A549 treated with GW870086 at 1 μM for 4 hours (cell line): Measurements from ENCODE around the gene LYL1. TPM values are rescaled to one million over a fixed set of nuclear protein-coding genes. Genes with fewer than 3 reads are reported as not detected.

Source experiments
- total RNA-seq: library from RNA; stranded (reverse); fragments of 200-300 nt; extraction: Qiagen RNA extraction; gene quantifications from 5 replicates; pipeline ENCODE4 v1.2.3, GENCODE V29; 2022; ENCODE audit warnings: low read depth

Gene LYL1
- 0.64 to 0.94 TPM (median 0.75 TPM) in 5 replicates for total RNA-seq

DNA sequence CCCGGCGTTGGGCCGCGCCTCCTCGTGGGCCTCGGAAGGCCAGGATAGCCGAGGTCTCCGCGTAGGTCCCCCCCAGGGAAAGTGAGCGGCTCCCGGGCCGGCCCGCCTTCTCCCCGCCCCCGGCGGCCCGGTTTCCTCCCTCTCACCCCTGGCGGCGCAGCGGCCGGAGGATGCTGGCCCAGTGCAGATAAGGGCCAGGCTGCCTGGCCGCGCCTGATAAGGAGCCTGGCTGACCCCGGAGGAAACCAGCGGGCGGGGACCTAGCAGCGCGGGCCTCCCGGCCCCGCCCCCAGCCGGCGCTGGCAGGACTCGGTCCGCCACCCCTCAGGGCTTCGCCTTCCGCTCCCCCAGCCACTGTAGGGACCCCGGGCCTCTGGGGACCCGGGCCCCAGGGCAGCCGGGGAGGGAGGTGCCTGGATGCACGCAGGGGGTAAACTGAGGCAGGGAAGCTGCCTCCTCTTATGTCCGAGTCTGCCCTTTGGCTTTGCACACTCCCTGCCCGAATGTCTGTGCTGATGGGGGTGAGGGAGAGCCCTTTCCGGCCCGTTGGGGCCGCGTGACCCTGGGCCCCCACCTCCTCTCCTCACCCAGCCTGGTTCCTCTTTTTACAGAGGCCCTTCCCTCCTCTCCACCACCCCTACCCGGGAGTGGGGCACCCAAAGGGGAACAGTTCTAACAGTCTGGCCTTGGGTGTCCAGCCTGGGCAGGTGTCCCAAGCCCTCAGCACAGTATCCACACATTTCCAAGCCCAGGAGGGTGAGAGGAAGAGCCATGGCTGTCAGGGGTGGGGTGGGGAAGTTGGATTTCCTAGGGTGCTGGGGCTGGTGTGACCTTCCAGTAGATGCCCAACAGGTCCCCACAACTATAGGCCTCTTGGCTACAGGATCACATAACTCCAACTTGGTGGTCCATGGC, at the start of gene LYL1:
Gene LYL1 (minus strand): TSS at position 193 of the 915 bp plus-strand sequence. CDS start 1,687 bp downstream, outside the sequence.

DNA sequence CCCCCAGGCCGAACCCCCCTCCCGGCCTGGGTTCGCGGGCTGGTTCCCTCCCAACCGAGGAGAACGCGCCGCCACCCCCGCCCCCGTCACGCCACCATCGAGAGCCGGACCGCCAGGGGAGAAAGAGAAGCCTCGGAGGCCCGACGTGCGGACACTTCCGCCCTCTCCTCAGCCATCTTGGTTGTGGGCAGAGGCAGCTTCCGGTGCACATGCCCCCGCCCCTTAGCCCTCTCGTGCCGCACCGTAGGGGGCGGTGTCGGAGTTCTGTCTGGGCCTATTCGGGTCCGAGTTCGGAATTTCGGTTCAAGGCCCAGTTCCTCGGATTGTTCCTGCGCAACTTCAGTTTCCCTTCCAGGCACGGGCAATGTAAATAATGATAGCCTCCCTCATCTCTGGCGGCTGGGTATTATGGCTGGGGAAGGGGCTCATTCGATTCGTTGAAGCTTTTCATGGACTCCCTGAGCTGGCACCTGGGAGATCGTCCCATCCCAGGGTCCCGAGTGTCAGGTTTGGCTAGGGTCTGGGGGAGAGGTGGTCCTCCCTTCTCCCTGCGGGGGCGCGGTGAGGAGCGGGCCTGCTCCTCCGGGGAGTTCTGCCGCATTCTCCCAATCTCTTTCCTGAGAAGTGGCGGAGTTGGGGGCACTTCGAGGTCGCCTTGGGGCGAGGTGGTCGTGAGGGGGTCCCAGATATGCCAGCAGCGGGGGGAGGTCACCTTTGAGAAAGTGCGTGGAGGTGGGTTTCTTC, 47.7 kb upstream of the LYL1 start, which contains the start of the genes IER2 and STX10:
Gene IER2 (plus strand): TSS at position 225 of the 744 bp plus-strand sequence. CDS start 2,776 bp downstream, outside the sequence.
Gene STX10 (minus strand): TSS at position 189 of the 744 bp plus-strand sequence. CDS start 202 bp downstream, outside the sequence.

DNA sequence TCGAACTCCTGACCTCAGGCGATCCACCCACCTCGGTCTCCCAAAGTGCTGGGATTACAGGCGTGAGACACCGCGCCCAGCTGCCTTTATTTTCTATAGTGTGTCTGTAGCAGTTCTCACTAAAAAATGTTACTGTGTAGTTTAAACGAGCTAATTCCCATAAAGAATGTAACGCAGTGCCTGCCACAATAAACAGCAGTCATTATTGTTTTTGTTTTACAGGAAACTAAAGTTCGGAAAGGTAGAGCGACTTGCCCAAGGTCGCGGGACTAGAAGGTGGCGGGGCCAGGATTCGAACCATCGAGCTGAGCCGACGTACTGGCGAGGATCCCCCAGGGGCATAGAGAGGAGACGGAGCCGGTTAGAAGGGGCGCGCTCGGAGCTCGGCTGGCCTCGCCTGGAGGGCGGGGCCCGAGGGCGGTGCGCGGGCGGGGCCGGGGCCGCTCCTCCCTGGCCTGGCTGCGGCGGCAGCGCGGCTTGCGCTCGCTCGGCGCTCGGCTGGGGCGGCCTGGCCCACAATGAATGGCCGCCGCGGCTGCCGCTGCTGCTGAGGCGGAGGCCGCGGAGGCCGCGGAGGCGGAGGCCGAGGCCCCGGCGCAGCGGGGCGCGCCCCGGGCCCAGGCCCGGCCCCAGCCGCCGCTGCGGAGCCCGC, 15.2 kb upstream of the LYL1 start, which contains the start of gene NACC1:
Gene NACC1 (plus strand): TSS at position 493 of the 652 bp plus-strand sequence. CDS start 16,944 bp downstream, outside the sequence.

DNA sequence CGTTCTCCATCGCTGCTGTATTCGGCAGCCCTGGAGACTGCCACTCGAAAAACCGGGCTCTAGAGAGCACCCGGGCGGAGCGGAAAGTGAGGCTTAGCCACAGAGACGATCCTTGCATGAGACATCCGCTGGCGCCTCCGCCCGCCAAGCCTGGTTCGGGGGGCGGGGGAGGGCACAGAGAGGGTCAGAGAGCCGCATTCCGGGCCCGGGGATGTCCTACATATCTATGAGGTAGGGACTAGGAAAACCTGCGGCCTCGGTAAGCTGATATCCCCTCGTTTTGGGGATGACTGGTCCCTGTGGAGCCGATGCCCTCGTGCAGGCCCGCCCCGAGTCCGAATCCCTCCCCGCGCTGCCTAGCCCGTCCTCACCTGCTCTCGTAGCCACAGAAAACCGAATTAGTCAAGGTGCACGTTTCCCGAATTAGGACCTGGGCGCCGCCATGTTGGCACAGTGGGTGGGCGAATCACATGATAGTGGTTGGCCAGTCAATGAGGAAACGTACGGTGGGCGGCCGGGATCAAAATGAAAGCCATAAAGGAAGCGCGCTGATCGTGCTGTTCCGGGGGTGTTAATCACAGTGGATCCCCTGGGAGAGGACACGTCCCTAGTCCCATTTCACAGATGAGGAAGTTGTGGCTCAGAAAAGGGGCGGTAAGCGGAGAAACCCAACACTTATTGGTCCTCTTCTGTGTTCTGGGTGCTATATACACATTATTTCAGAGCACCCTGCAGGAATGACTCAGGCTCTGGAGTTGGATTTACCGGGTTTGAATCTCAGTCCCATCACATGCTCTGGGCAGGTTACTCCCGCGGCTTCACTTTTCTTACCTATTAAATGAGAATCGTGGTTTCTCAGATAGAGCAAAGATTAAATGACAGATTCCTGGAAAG, 13.9 kb upstream of the LYL1 start, which contains the start of gene TRMT1:
Gene TRMT1 (minus strand): TSS at position 459 of the 894 bp plus-strand sequence. CDS start 341 bp downstream, at position 118.

Other genes with a start within 250 kb of the LYL1 start
- gene DNASE2, start 221.4 kb downstream of the LYL1 start, total RNA-seq = 24.2 to 32.6 TPM (median 30.6 TPM) in 5 replicates
- not detected in 5 replicates for gene KLF1, start 215.7 kb downstream of the LYL1 start, total RNA-seq
- gene GCDH, start 211.7 kb downstream of the LYL1 start, total RNA-seq = 8.2 to 10.8 TPM (median 8.9 TPM) in 5 replicates
- 0.31 to 0.72 TPM (median 0.46 TPM) in 5 replicates for gene SYCE2, start 183.6 kb downstream of the LYL1 start, total RNA-seq
- gene FARSA, start 169.1 kb downstream of the LYL1 start, total RNA-seq = 66.1 to 75.6 TPM (median 72.9 TPM) in 5 replicates
- 499 to 569 TPM (median 524 TPM) in 5 replicates for gene CALR, start 164.2 kb downstream of the LYL1 start, total RNA-seq
- gene RAD23A, start 157.0 kb downstream of the LYL1 start, total RNA-seq = 67.4 to 79.0 TPM (median 77.0 TPM) in 5 replicates
- gene GADD45GIP1, start 145.6 kb downstream of the LYL1 start, total RNA-seq = 37.2 to 58.7 TPM (median 53.1 TPM) in 5 replicates
- 0.07 to 0.32 TPM (median 0.10 TPM) in 4 of 5 replicates, not detected in the other for gene DAND5, start 133.3 kb downstream of the LYL1 start, total RNA-seq
- gene NFIX, start 107.4 kb downstream of the LYL1 start, total RNA-seq = 2.9 to 4.4 TPM (median 3.8 TPM) in 5 replicates
- 36.8 to 41.2 TPM (median 37.5 TPM) in 5 replicates for gene TRMT1, start 13.9 kb upstream of the LYL1 start, total RNA-seq
- gene NACC1, start 15.4 kb upstream of the LYL1 start, total RNA-seq = 30.5 to 43.4 TPM (median 36.1 TPM) in 5 replicates
- gene STX10, start 47.5 kb upstream of the LYL1 start, total RNA-seq = 42.8 to 53.3 TPM (median 52.1 TPM) in 5 replicates
- 36.3 to 53.3 TPM (median 48.7 TPM) in 5 replicates for gene IER2, start 47.6 kb upstream of the LYL1 start, total RNA-seq